ENCODE data around the gene ATP6V0D1.

Gene ATP6V0D1

GRCh38 chr16:67463059-67463458, 17.9 kb downstream of the ATP6V0D1 start:
- DNase-seq (ENCODE audit: low read depth, low spot score): no peak

GRCh38 chr16:67462279-67462655, 18.7 kb downstream of the ATP6V0D1 start:
- DNase-seq (ENCODE audit: low read depth, low spot score): no peak

- no peak for DNase-seq (ENCODE audit: low read depth, low spot score)
These were observed 19.2 kb downstream of the ATP6V0D1 start for GRCh38 chr16:67461600-67462278.

GRCh38 chr16:67460961-67461360, 20.0 kb downstream of the ATP6V0D1 start:
- DNase-seq (ENCODE audit: low read depth, low spot score): no peak

GRCh38 chr16:67460168-67460567, 20.8 kb downstream of the ATP6V0D1 start:
- DNase-seq (ENCODE audit: low read depth, low spot score): no peak

GRCh38 chr16:67459861-67460150, 21.2 kb downstream of the ATP6V0D1 start:
- no peak for DNase-seq (ENCODE audit: low read depth, low spot score)

GRCh38 chr16:67459066-67459860, 21.7 kb downstream of the ATP6V0D1 start:
- DNase-seq (ENCODE audit: low read depth, low spot score): no peak

GRCh38 chr16:67458121-67458641, 22.8 kb downstream of the ATP6V0D1 start:
- no peak for DNase-seq (ENCODE audit: low read depth, low spot score)

GRCh38 chr16:67457611-67458010, 23.3 kb downstream of the ATP6V0D1 start:
- DNase-seq (ENCODE audit: low read depth, low spot score): no peak

- DNase-seq (ENCODE audit: low read depth, low spot score): no peak
These were observed 24.4 kb downstream of the ATP6V0D1 start for GRCh38 chr16:67456391-67457081.

GRCh38 chr16:67454852-67455251, 26.1 kb downstream of the ATP6V0D1 start:
- DNase-seq (ENCODE audit: low read depth, low spot score): no peak

GRCh38 chr16:67454104-67454503, 26.9 kb downstream of the ATP6V0D1 start:
- no peak for DNase-seq (ENCODE audit: low read depth, low spot score)

- DNase-seq (ENCODE audit: low read depth, low spot score): no peak
These were observed 29.1 kb downstream of the ATP6V0D1 start for GRCh38 chr16:67451704-67452435.

GRCh38 chr16:67451061-67451703, 29.8 kb downstream of the ATP6V0D1 start:
- no peak for DNase-seq (ENCODE audit: low read depth, low spot score)

- DNase-seq (ENCODE audit: low read depth, low spot score): no peak
These were observed 31.2 kb downstream of the ATP6V0D1 start for GRCh38 chr16:67449739-67450138.

- DNase-seq (ENCODE audit: low read depth, low spot score): no peak
These were observed 31.6 kb downstream of the ATP6V0D1 start for GRCh38 chr16:67449336-67449735.

GRCh38 chr16:67448580-67448979, 32.4 kb downstream of the ATP6V0D1 start:
- no peak for DNase-seq (ENCODE audit: low read depth, low spot score)

- DNase-seq (ENCODE audit: low read depth, low spot score): peak; percentile 44
These were observed 33.4 kb downstream of the ATP6V0D1 start for GRCh38 chr16:67447508-67448076.

- no peak for DNase-seq (ENCODE audit: low read depth, low spot score)
These were observed 33.9 kb downstream of the ATP6V0D1 start for GRCh38 chr16:67446968-67447507.
